ENCODE measurements around the gene PCDH19.

PCDH19 gene

DNA sequence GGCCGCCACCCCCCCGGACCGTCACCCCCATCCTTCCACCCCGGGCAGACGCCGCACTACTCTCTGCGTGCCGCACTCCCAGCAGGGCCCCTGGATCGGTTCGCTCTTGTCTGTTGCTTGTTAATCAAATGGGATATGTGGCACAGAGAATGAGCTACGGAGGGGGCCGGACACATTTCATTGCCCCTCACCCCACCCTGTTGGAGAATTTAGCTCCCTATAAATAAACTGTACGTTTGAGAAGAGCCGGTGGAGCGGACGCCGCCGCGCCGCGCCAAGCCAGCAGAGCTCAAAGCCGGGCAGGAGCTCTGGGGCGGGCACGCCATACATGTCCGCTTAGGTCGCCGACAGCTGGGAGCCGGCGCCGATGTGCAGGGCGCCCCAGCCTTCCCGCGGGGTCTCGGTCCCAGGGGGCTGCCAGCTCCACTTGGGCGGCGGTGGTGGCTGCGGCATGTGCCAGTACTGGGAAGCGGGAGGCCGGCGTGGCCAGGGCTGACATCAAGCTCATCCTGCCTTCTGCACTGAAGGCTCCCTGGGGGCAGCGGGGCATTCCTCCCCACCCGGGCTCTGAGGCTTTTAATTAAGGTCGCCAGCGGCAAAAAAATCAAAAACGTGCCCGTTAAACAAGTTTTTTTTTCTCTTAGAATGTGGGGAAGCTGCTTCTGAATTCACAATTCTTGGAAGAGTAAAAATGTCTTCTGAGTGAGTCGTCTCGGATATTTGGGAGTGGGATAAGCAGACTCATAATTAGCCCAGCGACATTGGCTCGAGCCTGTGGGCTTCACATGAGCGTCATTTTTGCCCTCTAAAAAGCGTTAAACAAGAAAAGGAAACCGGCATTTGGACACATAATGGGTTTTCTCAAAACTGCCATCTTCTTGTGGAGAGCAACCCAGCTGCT is 1.1 kb upstream of the PCDH19 start:
- Histone ChIP-seq H2AFZ (ENCODE audit: low read length) (no peak overlapping the region), H3K4me3 (ENCODE audit: low read length, poor library complexity, severe bottlenecking) (no peak overlapping the region), H3K79me2 (ENCODE audit: insufficient read depth, low read length) (no peaks in the 10 kb centered on the region), H3K4me1 (ENCODE audit: insufficient read depth, low read length, poor library complexity, severe bottlenecking) (no peaks in the 10 kb centered on the region), H3K4me2 (ENCODE audit: low read depth, low read length, poor library complexity, severe bottlenecking) (no peak overlapping the region), H3K9ac (ENCODE audit: low read depth, low read length, poor library complexity, severe bottlenecking) (no peak overlapping the region), H3K27me3 (ENCODE audit: insufficient read depth, low read length, poor library complexity, severe bottlenecking) (no peaks in the 10 kb centered on the region), H3K9me3 (ENCODE audit: insufficient read depth, low read depth, low read length) (no peaks in the 10 kb centered on the region), H3F3A (ENCODE audit: low read depth) (no peaks in the 10 kb centered on the region), H3K9me2 (replicated peaks; ENCODE audit: low read depth, low read length) (no peaks in the 10 kb centered on the region), H4K20me1 (ENCODE audit: insufficient read depth, low read length, poor library complexity, severe bottlenecking) (no peaks in the 10 kb centered on the region), H3K36me3 (ENCODE audit: insufficient read depth, low read length) (no peaks in the 10 kb centered on the region)
- TF ChIP-seq EZH2phosphoT487 (IDR thresholded peaks at IDR 0.05; ENCODE audit: borderline replicate concordance) = no peak

DNA sequence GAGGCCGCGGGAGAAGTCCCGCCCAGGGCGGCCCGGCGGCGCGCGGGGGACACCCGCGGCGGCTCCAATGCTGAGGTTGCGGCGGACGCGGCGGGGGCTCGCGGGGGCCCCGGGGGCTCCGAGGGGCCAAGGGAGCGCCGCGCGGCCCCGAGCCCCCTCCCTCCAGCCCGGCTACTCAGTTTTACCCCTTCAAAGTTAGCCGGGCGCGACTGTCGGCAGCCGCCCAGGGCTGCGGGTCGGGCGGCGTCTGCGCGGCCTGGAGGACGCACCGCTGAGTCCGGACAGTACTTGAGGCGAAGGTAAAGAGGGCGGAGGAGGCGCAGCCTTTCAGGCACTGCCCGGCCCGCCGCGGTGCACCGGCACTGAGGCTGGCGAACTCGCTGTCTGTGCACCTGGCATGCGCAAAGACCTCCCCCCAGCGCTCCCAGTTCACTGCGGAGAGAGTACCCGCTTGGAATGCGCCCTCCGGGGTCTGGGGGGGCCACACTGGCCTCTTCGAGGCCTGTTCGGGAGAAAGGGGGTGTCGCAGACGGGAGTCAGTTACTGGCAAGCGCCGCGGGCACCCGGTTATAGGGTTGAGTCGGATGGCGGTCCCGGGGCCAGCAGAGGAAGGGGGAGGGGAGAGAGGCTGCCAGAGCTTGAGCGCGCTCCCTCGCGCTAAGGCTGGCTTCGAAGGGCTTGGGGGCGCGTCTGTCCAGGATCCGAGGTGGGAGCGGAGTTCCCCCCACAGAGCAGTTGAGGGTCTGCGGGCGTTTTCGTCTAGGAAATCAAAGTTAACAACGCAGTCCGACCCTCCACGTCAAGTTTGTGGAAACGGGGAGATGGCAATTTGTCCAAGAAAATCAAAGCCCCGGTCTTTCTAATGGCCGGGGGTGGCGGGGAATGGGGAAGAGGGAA is 1.1 kb downstream of the PCDH19 start:
- H3K27me3 ChIP-seq (ENCODE audit: insufficient read depth, low read length, poor library complexity, severe bottlenecking) = no peaks in the 10 kb centered on the region

DNA sequence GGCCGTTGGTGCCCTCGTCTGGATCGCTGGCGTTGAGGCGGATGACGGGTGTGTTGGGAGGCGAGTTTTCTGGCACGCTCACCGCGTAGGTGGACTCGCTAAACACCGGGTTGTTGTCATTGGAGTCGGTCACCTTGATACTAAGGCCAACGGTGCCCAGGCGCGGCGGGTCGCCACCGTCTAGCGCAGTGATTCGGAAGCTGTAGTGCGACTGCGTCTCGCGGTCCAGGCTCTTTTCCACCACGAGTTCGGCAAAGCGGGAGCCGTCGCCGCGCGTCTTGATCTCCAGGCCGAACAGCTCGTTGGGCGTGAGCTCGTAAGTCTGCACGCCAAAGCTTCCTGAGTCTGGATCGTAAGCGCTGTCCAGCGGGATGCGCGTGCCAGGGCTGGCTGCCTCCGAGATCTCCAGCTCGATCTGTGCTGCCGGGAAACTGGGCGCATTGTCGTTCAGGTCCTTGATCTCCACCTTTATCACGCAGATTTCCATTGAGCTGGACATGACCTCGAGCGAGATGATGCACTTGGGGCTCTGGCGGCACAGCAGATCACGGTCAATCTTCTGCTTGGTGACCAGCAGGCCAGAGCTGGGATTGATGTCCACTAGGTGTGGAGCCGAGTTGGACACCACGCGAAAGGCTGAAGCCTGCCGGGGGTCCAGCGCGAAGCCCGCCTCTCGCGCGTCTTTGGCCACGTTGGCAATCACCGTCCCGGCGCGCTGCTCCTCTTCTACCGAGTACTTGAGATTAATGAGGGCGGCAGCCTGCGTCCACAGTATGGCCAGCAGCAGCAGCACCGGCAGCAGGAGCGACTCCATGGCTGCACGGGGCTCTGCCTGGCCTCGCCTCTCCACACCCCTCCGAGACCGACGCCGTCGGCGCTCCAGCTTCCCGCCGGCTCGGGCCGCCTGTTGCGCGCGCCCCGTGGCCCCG is 2.0 kb downstream of the PCDH19 start:
- no peak overlapping the region for H3K4me3 ChIP-seq (ENCODE audit: low read length, poor library complexity, severe bottlenecking)
- no peaks in the 10 kb centered on the region for H3F3A ChIP-seq (ENCODE audit: low read depth)
- no peak overlapping the region for H3K4me2 ChIP-seq (ENCODE audit: low read depth, low read length, poor library complexity, severe bottlenecking)
- no peak for TF ChIP-seq EZH2phosphoT487 (IDR thresholded peaks at IDR 0.05; ENCODE audit: borderline replicate concordance)
- TF ChIP-seq, protein P1, sequence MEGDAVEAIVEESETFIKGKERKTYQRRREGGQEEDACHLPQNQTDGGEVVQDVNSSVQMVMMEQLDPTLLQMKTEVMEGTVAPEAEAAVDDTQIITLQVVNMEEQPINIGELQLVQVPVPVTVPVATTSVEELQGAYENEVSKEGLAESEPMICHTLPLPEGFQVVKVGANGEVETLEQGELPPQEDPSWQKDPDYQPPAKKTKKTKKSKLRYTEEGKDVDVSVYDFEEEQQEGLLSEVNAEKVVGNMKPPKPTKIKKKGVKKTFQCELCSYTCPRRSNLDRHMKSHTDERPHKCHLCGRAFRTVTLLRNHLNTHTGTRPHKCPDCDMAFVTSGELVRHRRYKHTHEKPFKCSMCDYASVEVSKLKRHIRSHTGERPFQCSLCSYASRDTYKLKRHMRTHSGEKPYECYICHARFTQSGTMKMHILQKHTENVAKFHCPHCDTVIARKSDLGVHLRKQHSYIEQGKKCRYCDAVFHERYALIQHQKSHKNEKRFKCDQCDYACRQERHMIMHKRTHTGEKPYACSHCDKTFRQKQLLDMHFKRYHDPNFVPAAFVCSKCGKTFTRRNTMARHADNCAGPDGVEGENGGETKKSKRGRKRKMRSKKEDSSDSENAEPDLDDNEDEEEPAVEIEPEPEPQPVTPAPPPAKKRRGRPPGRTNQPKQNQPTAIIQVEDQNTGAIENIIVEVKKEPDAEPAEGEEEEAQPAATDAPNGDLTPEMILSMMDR (conservative IDR thresholded peaks at IDR 0.05; ENCODE audit: low read length) = no peak
- no peaks in the 10 kb centered on the region for H3K9me2 ChIP-seq (replicated peaks; ENCODE audit: low read depth, low read length)
- H3K4me1 ChIP-seq (ENCODE audit: insufficient read depth, low read length, poor library complexity, severe bottlenecking) = no peaks in the 10 kb centered on the region
- no peaks in the 10 kb centered on the region for H3K79me2 ChIP-seq (ENCODE audit: insufficient read depth, low read length)
- no peaks in the 10 kb centered on the region for H4K20me1 ChIP-seq (ENCODE audit: insufficient read depth, low read length, poor library complexity, severe bottlenecking)
- no peak overlapping the region for H3K9ac ChIP-seq (ENCODE audit: low read depth, low read length, poor library complexity, severe bottlenecking)
- H2AFZ ChIP-seq (ENCODE audit: low read length) = no peak overlapping the region
- no peaks in the 10 kb centered on the region for H3K9me3 ChIP-seq (ENCODE audit: insufficient read depth, low read depth, low read length)
- no peaks in the 10 kb centered on the region for H3K27me3 ChIP-seq (ENCODE audit: insufficient read depth, low read length, poor library complexity, severe bottlenecking)
- H3K36me3 ChIP-seq (ENCODE audit: insufficient read depth, low read length) = no peaks in the 10 kb centered on the region

More for the DNA sequence above, 1.1 kb downstream of the PCDH19 start:
- Histone ChIP-seq H3K4me3 (ENCODE audit: low read length, poor library complexity, severe bottlenecking) (no peak overlapping the region), H3K36me3 (ENCODE audit: insufficient read depth, low read length) (no peaks in the 10 kb centered on the region), H3K9me2 (replicated peaks; ENCODE audit: low read depth, low read length) (no peaks in the 10 kb centered on the region), H3K9me3 (ENCODE audit: insufficient read depth, low read depth, low read length) (no peaks in the 10 kb centered on the region), H4K20me1 (ENCODE audit: insufficient read depth, low read length, poor library complexity, severe bottlenecking) (no peaks in the 10 kb centered on the region), H3F3A (ENCODE audit: low read depth) (no peaks in the 10 kb centered on the region), H3K79me2 (ENCODE audit: insufficient read depth, low read length) (no peaks in the 10 kb centered on the region), H2AFZ (ENCODE audit: low read length) (no peak overlapping the region), H3K4me1 (ENCODE audit: insufficient read depth, low read length, poor library complexity, severe bottlenecking) (no peaks in the 10 kb centered on the region), H3K9ac (ENCODE audit: low read depth, low read length, poor library complexity, severe bottlenecking) (no peak overlapping the region), H3K4me2 (ENCODE audit: low read depth, low read length, poor library complexity, severe bottlenecking) (no peak overlapping the region)
- TF ChIP-seq EZH2phosphoT487 (IDR thresholded peaks at IDR 0.05; ENCODE audit: borderline replicate concordance) = no peak
- TF ChIP-seq, protein P1 (conservative IDR thresholded peaks at IDR 0.05; ENCODE audit: low read length) = no peak

All from Loucy (cell line).